GM20000 (cell line): ENCODE measurements around the gene TMEM114.

Source experiments
- DNase-seq: peaks from one replicate; pipeline ENCODE4 v3.0.0; 2012; ENCODE audit warnings: low spot score
- TF ChIP-seq, protein P1 (sequence below): IDR thresholded peaks from 2 replicates; pipeline ENCODE4 v1.5.1; 2012; ENCODE audit warnings: mild to moderate bottlenecking, control low read depth; ENCODE audit errors: extremely low read depth, missing control alignments

The TMEM114 gene

GRCh38 chr16:8544406-8544805, 45.9 kb downstream of the TMEM114 start:
- DNase-seq = no peak
- TF ChIP-seq, protein P1, sequence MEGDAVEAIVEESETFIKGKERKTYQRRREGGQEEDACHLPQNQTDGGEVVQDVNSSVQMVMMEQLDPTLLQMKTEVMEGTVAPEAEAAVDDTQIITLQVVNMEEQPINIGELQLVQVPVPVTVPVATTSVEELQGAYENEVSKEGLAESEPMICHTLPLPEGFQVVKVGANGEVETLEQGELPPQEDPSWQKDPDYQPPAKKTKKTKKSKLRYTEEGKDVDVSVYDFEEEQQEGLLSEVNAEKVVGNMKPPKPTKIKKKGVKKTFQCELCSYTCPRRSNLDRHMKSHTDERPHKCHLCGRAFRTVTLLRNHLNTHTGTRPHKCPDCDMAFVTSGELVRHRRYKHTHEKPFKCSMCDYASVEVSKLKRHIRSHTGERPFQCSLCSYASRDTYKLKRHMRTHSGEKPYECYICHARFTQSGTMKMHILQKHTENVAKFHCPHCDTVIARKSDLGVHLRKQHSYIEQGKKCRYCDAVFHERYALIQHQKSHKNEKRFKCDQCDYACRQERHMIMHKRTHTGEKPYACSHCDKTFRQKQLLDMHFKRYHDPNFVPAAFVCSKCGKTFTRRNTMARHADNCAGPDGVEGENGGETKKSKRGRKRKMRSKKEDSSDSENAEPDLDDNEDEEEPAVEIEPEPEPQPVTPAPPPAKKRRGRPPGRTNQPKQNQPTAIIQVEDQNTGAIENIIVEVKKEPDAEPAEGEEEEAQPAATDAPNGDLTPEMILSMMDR = no peak

- no peak for DNase-seq
These were observed 47.1 kb downstream of the TMEM114 start for GRCh38 chr16:8543258-8543657.

DNA sequence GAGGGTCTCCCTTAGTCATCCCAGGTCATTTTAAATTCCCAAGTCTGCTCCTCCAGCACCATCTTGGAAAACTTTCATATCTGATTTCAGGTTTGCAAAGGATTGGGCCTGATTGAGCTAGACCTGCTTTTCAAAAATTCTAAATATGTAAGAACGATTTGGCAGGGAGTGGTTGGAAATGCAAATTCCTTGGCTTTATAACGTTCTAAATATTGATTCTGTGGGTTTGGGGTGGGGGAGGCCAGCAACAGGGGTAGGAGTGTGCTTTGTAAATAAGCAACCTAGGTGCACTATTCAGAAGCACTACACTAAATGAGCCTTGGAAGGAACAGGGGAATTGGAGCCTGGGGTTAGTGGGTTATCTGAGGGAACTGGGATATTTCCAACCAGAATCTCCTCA, 47.9 kb downstream of the TMEM114 start:
- DNase-seq = no peak
- TF ChIP-seq, protein P1 = no peak

More at GRCh38 chr16:8543258-8543657, 47.1 kb downstream of the TMEM114 start:
- TF ChIP-seq, protein P1 = no peak

DNA sequence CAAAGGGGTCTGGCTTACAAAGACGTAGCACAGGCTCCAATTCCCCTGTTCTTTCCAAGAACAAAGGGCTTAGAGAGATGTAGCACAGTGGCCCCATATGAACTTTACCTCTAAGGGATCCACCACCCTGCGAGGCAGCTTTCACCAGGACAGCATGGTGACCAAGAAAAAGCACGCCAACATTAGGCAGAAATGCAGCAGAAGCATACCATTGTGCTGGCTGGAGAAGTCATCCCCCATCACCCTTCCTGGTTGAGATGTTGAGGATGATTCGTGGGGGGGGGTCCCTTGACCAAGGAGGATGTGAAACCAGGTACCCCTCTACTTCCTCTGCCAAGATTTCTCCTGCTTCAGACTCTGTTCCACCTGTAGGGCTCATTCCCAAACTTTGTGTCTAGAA, 48.4 kb downstream of the TMEM114 start:
- TF ChIP-seq, protein P1 = no peak
- DNase-seq = no peak

DNA sequence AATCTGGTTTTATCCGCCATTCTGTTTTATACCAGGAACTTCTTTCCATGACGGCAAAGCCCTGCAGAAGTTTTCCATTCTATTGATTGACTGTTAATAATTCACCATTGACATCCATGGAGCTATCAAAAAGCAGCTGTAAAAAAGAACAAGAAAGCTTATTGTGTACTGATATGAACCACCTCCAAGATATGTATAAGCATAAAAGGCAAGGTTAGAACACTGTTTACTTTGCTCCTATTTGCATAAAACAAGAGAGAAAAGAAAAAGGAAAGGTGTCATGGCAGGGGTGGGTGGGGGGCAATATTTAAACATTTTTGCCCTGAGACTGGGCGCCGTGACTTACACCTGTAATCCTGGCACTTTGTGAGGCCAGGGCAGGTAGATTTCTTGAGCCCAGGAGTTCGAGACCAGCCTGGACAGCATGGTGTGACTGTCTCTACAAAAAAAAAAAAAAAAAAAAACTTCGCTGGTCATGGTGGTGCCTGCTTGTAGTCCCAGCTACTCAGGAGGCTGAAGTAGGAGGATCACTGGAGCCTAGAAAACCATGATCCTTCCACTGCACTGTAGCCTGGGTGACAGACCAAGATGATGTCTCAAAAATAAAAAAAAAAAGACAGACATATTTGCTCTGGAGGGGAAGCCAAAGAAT, 52.5 kb downstream of the TMEM114 start:
- TF ChIP-seq, protein P1 = no peak
- DNase-seq = no peak

- TF ChIP-seq, protein P1 = no peak
- DNase-seq = no peak
These were observed 56.8 kb downstream of the TMEM114 start for GRCh38 chr16:8533509-8533908.

GRCh38 chr16:8530752-8531384, 59.4 kb downstream of the TMEM114 start:
- DNase-seq = no peak
- TF ChIP-seq, protein P1 = no peak
